H9 (cell line): ENCODE measurements around the gene TBC1D22A. TPM values are rescaled to one million over a fixed set of nuclear protein-coding genes. Genes with fewer than 3 reads are reported as not detected.
A peak's percentile ranks its signal among the peaks of the same experiment; 100 is the strongest.

Source experiments
- DNase-seq: peaks from one replicate; pipeline ENCODE4 v3.0.0-alpha.2; 2017
- H2AFZ ChIP-seq: one replicate; pipeline ENCODE4 v1.6.1; 2013; ENCODE audit warnings: mild to moderate bottlenecking, low read length, control low read depth, moderate library complexity
- H2AK5ac ChIP-seq: 2 replicates; pipeline ENCODE4 v1.6.1; 2013; ENCODE audit warnings: low read length, control low read depth, mixed read lengths; ENCODE audit not compliant: insufficient read length
- H2BK120ac ChIP-seq: one replicate; pipeline ENCODE4 v1.6.1; 2013; ENCODE audit warnings: low read depth, mild to moderate bottlenecking, low read length, control low read depth, inconsistent platforms; ENCODE audit not compliant: poor library complexity, severe bottlenecking
- H2BK12ac ChIP-seq: 2 replicates; pipeline ENCODE4 v1.6.1; 2013; ENCODE audit warnings: low read length, control low read depth, mixed read lengths, low read depth; ENCODE audit not compliant: insufficient read length
- H2BK15ac ChIP-seq: 2 replicates; pipeline ENCODE4 v1.6.1; 2013; ENCODE audit warnings: low read depth, low read length, control low read depth
- H2BK20ac ChIP-seq: one replicate; pipeline ENCODE4 v1.6.1; 2013; ENCODE audit warnings: low read depth, mild to moderate bottlenecking, low read length, control low read depth, inconsistent platforms; ENCODE audit not compliant: poor library complexity, severe bottlenecking
- H2BK5ac ChIP-seq: 2 replicates; pipeline ENCODE4 v1.6.1; 2013; ENCODE audit warnings: low read length, control low read depth, mixed read lengths; ENCODE audit not compliant: insufficient read length
- H3K14ac ChIP-seq: 2 replicates; pipeline ENCODE4 v1.6.1; 2013; ENCODE audit warnings: low read length, control low read depth; ENCODE audit not compliant: insufficient read depth
- H3K18ac ChIP-seq: 2 replicates; pipeline ENCODE4 v1.6.1; 2013; ENCODE audit warnings: low read depth, mild to moderate bottlenecking, mixed read lengths, low read length, control low read depth; ENCODE audit not compliant: insufficient read length
- H3K23ac ChIP-seq: 2 replicates; pipeline ENCODE4 v1.6.1; 2013; ENCODE audit warnings: low read length, control low read depth, mixed read lengths, low read depth; ENCODE audit not compliant: insufficient read length
- H3K23me2 ChIP-seq: 2 replicates; pipeline ENCODE4 v1.6.1; 2013; ENCODE audit warnings: low read depth, mild to moderate bottlenecking, mixed read lengths, low read length, control low read depth; ENCODE audit not compliant: insufficient read length, poor library complexity, severe bottlenecking
- H3K27ac ChIP-seq: 2 replicates; pipeline ENCODE4 v1.5.1; 2013; ENCODE audit warnings: low read length, control low read depth, mixed read lengths, low read depth; ENCODE audit not compliant: insufficient read length
- H3K27me3 ChIP-seq: 2 replicates; pipeline ENCODE4 v1.6.1; 2013; ENCODE audit warnings: low read length, control low read depth, inconsistent platforms; ENCODE audit not compliant: insufficient read depth
- H3K4ac ChIP-seq: 2 replicates; pipeline ENCODE4 v1.6.1; 2013; ENCODE audit warnings: low read depth, mild to moderate bottlenecking, control low read depth, inconsistent platforms, low read length, moderate library complexity
- H3K4me1 ChIP-seq: 2 replicates; pipeline ENCODE4 v1.6.1; 2013; ENCODE audit warnings: low read length, control low read depth, inconsistent platforms; ENCODE audit not compliant: insufficient read depth
- H3K4me2 ChIP-seq: 2 replicates; pipeline ENCODE4 v1.6.1; 2013; ENCODE audit warnings: low read length, control low read depth, mixed read lengths; ENCODE audit not compliant: insufficient read length, insufficient read depth
- H3K56ac ChIP-seq: 2 replicates; pipeline ENCODE4 v1.6.1; 2013; ENCODE audit warnings: low read depth, mild to moderate bottlenecking, mixed read lengths, low read length, control low read depth; ENCODE audit not compliant: insufficient read length
- H3K79me1 ChIP-seq: 2 replicates; pipeline ENCODE4 v1.6.1; 2013; ENCODE audit warnings: low read depth, mild to moderate bottlenecking, moderate library complexity, low read length, control low read depth, inconsistent platforms; ENCODE audit not compliant: insufficient read depth, poor library complexity, severe bottlenecking
- H3K79me2 ChIP-seq: 2 replicates; pipeline ENCODE4 v1.6.1; 2013; ENCODE audit warnings: low read length, control low read depth, inconsistent platforms; ENCODE audit not compliant: insufficient read depth
- H3K9ac ChIP-seq: 2 replicates; pipeline ENCODE4 v1.6.1; 2013; ENCODE audit warnings: low read length, control low read depth, mixed read lengths; ENCODE audit not compliant: insufficient read length; ENCODE audit errors: extremely low read depth
- H3K9me3 ChIP-seq: one replicate; pipeline ENCODE4 v1.6.1; 2013; ENCODE audit warnings: low read depth, low read length, inconsistent platforms; ENCODE audit not compliant: control insufficient read depth
- H3T11ph ChIP-seq: one replicate; pipeline ENCODE4 v1.6.1; 2013; ENCODE audit warnings: mild to moderate bottlenecking, low read length, control low read depth, inconsistent platforms
- H4K20me1 ChIP-seq: one replicate; pipeline ENCODE4 v1.6.1; 2013; ENCODE audit not compliant: control insufficient read depth, insufficient read length, insufficient read depth
- H4K5ac ChIP-seq: 2 replicates; pipeline ENCODE4 v1.6.1; 2013; ENCODE audit warnings: low read depth, mild to moderate bottlenecking, mixed read lengths, low read length, control low read depth; ENCODE audit not compliant: insufficient read length
- H4K8ac ChIP-seq: replicated peaks from 2 replicates; pipeline ENCODE4 v1.6.1; 2013; ENCODE audit warnings: low read length, control low read depth, mixed read lengths, low read depth; ENCODE audit not compliant: insufficient read length
- H4K91ac ChIP-seq: 2 replicates; pipeline ENCODE4 v1.6.1; 2013; ENCODE audit warnings: low read depth, mild to moderate bottlenecking, moderate library complexity, mixed read lengths, low read length, control low read depth; ENCODE audit not compliant: insufficient read length
- H3K27ac Mint-ChIP-seq, 3 experiments: 2 replicates in 2 of 3; 3 replicates in 1 of 3; pipeline ENCODE4 v1.8.0; 2020 to 2021; ENCODE audit warnings: mixed read lengths in 3 of 3, mild to moderate bottlenecking in 1 of 3, moderate library complexity in 1 of 3
- H3K27me3 Mint-ChIP-seq: 2 replicates; pipeline ENCODE4 v1.8.0; 2021; ENCODE audit warnings: low read depth, mild to moderate bottlenecking, moderate library complexity, mixed read lengths
- H3K36me3 Mint-ChIP-seq, 3 experiments: 2 replicates in 2 of 3; 3 replicates in 1 of 3; pipeline ENCODE4 v1.8.0; 2020 to 2021; ENCODE audit warnings: low read depth in 3 of 3, mixed read lengths in 3 of 3; ENCODE audit not compliant: insufficient read depth in 1 of 3
- H3K4me1 Mint-ChIP-seq, 2 experiments: 2 replicates each; pipeline ENCODE4 v1.8.0; 2020; ENCODE audit warnings: mixed read lengths in 2 of 2
- H3K4me3 Mint-ChIP-seq, 2 experiments: 2 replicates in 1 of 2; 3 replicates in 1 of 2; pipeline ENCODE4 v1.8.0; 2020 to 2021; ENCODE audit warnings: mild to moderate bottlenecking in 2 of 2, mixed read lengths in 2 of 2, moderate library complexity in 1 of 2
- H3K9me3 Mint-ChIP-seq, 2 experiments: 2 replicates in 1 of 2; 3 replicates in 1 of 2; pipeline ENCODE4 v1.8.0; 2020; ENCODE audit warnings: mild to moderate bottlenecking in 2 of 2, mixed read lengths in 2 of 2, moderate library complexity in 1 of 2
- CTCF ChIP-seq: fragments of 200-600 bp; sonication (generic); conservative IDR thresholded peaks from 3 replicates; pipeline ENCODE4 v1.8.0; 2021; ENCODE audit warnings: antibody characterized with exemption, mild to moderate bottlenecking
- WGBS: extraction: QIAGEN DNeasy Blood & Tissue Kit; methylation state at CpG from one replicate; pipeline ENCODE4 v1.1.7; 2013; ENCODE audit warnings: missing lambda C conversion rate, low lambda C conversion rate, mixed read lengths; ENCODE audit not compliant: insufficient read length; ENCODE audit errors: extremely low coverage; 5-methylcytosine and 5-hydroxymethylcytosine counted together
- total RNA-seq: library from RNA; stranded (reverse); gene quantifications from 2 replicates; pipeline ENCODE4 v1.2.1, GENCODE V29; 2021

TBC1D22A gene
- total RNA-seq, 1 experiment from 2014 or later: 20.8 TPM

GRCh38 chr22:46900549-46900948, 138.1 kb downstream of the TBC1D22A start:
- DNase-seq: no peak
- no peak overlapping the region for H3K27ac ChIP-seq
- no peaks in the 10 kb centered on the region for H4K20me1 ChIP-seq
- H3K4ac ChIP-seq: no peak overlapping the region
- H3K14ac ChIP-seq: no peak overlapping the region
- peaks cover 2% of the 10 kb centered on the region; the same call in 1 of the 2 replicates for H3K79me2 ChIP-seq
- no peaks in the 10 kb centered on the region for H3K23me2 ChIP-seq
- no peak overlapping the region for H2AFZ ChIP-seq
- H3K9me3 Mint-ChIP-seq: no peaks in the 10 kb centered on the region
- H3K27me3 ChIP-seq: no peaks in the 10 kb centered on the region
- no peak overlapping the region for H3K9ac ChIP-seq
- no peak overlapping the region for H2AK5ac ChIP-seq
- H4K8ac ChIP-seq: no peak overlapping the region
- peaks cover 13 to 18% of the 10 kb centered on the region in 2 experiments for H3K4me1 Mint-ChIP-seq
- H3K4me1 ChIP-seq: no peaks in the 10 kb centered on the region
- TF ChIP-seq CTCF: no peak
- H2BK20ac ChIP-seq: no peak overlapping the region
- H2BK5ac ChIP-seq: no peak overlapping the region
- no peak overlapping the region for H2BK12ac ChIP-seq
- H3K56ac ChIP-seq: no peak overlapping the region
- no peak overlapping the region for H4K91ac ChIP-seq
- no peak overlapping the region for H3K4me2 ChIP-seq
- H3K9me3 ChIP-seq: no peaks in the 10 kb centered on the region
- no CpG with 5 or more reads among the region's 5 CpGs for WGBS
- H3K27me3 Mint-ChIP-seq: no peaks in the 10 kb centered on the region
- H3K79me1 ChIP-seq: peaks cover 2% of the 10 kb centered on the region
- peaks cover 6 to 20% (median 14%) of the 10 kb centered on the region in 3 experiments; a peak in 6 of 7 replicates for H3K36me3 Mint-ChIP-seq
- 0 out of 7 replicates have a peak overlapping the region, but pooled peaks of 1 of the 3 experiments have one; percentile 29 for H3K27ac Mint-ChIP-seq
- H3K18ac ChIP-seq: no peak overlapping the region
- H4K5ac ChIP-seq: no peak overlapping the region
- no peak overlapping the region for H2BK15ac ChIP-seq
- H2BK120ac ChIP-seq: no peak overlapping the region
- H3K23ac ChIP-seq: no peak overlapping the region
- no peak overlapping the region for H3T11ph ChIP-seq
- no peak overlapping the region for H3K4me3 Mint-ChIP-seq
